GM12878 (cell line): ENCODE results near the gene HSFX4. TPM values are rescaled to one million over a fixed set of nuclear protein-coding genes. Genes with fewer than 3 reads are reported as not detected.

Source experiments
- ATF3 ChIP-seq: IDR thresholded peaks from 2 replicates; pipeline ENCODE4 v1.6.1; 2011; ENCODE audit warnings: low read depth, mild to moderate bottlenecking, low read length, moderate library complexity, borderline replicate concordance; ENCODE audit errors: extremely low read depth
- BCL3 ChIP-seq: IDR thresholded peaks from 2 replicates; pipeline ENCODE4 v1.6.1; 2011; ENCODE audit warnings: borderline replicate concordance, low read depth, mild to moderate bottlenecking, moderate library complexity, low read length; ENCODE audit not compliant: insufficient read depth, poor library complexity, severe bottlenecking
- CEBPB ChIP-seq, 2 experiments: fragments of 150-350 bp in 1 of 2; IDR thresholded peaks; 2 replicates each; pipeline ENCODE4 v1.6.1; 2012 to 2014; ENCODE audit warnings: low read depth in 2 of 2, low read length in 2 of 2, borderline replicate concordance in 1 of 2, inconsistent platforms in 1 of 2
- CHD2 ChIP-seq: IDR thresholded peaks from 2 replicates; pipeline ENCODE4 v1.6.1; 2011; ENCODE audit warnings: low read depth, low read length, improper control_type of control experiment, borderline replicate concordance
- EGR1 ChIP-seq, 2 experiments: IDR thresholded peaks; 1 replicate in 1 of 2; 2 replicates in 1 of 2; pipeline ENCODE4 v1.6.1; 2011 to 2012; ENCODE audit warnings: low read depth in 2 of 2, low read length in 2 of 2, borderline replicate concordance in 1 of 2, mild to moderate bottlenecking in 1 of 2, moderate library complexity in 1 of 2
- FOS ChIP-seq: IDR thresholded peaks from 3 replicates; pipeline ENCODE4 v1.6.1; 2011; ENCODE audit warnings: borderline replicate concordance; ENCODE audit not compliant: insufficient read length; ENCODE audit errors: extremely low read depth
- MTA3 ChIP-seq: IDR thresholded peaks from 2 replicates; pipeline ENCODE4 v1.6.1; 2012; ENCODE audit warnings: low read length, inconsistent platforms, borderline replicate concordance
- NFYA ChIP-seq: IDR thresholded peaks from 2 replicates; pipeline ENCODE4 v1.6.1; 2011; ENCODE audit warnings: low read depth, mild to moderate bottlenecking, low read length, improper control_type of control experiment, borderline replicate concordance
- PAX5 ChIP-seq: IDR thresholded peaks from 2 replicates; pipeline ENCODE4 v1.6.1; 2011; ENCODE audit warnings: low read depth, low read length, borderline replicate concordance
- POU2F2 ChIP-seq: IDR thresholded peaks from 3 replicates; pipeline ENCODE4 v1.6.1; 2011; ENCODE audit warnings: low read depth, mild to moderate bottlenecking, low read length, borderline replicate concordance
- RUNX3 ChIP-seq: IDR thresholded peaks from 2 replicates; pipeline ENCODE4 v1.6.1; 2012; ENCODE audit warnings: low read length, inconsistent platforms
- SMC3 ChIP-seq: IDR thresholded peaks from 2 replicates; pipeline ENCODE4 v1.6.1; 2011; ENCODE audit warnings: low read length, improper control_type of control experiment, borderline replicate concordance
- SRF ChIP-seq, 2 experiments: IDR thresholded peaks; 2 replicates each; pipeline ENCODE4 v1.6.1; 2011; ENCODE audit warnings: low read depth in 2 of 2, low read length in 2 of 2, mild to moderate bottlenecking in 1 of 2, moderate library complexity in 1 of 2
- TARDBP ChIP-seq: IDR thresholded peaks from 2 replicates; pipeline ENCODE4 v1.6.1; 2016; ENCODE audit warnings: borderline replicate concordance
- TCF7 ChIP-seq: IDR thresholded peaks from 2 replicates; pipeline ENCODE4 v1.6.1; 2014; ENCODE audit warnings: antibody characterized with exemption, borderline replicate concordance
- ZBED1 ChIP-seq: IDR thresholded peaks from 2 replicates; pipeline ENCODE4 v1.6.1; 2016; ENCODE audit warnings: borderline replicate concordance
- ZBTB40 ChIP-seq: fragments of 450-650 bp; IDR thresholded peaks from 2 replicates; pipeline ENCODE4 v1.6.1; 2016; ENCODE audit warnings: mild to moderate bottlenecking, moderate library complexity, borderline replicate concordance
- ZNF217 ChIP-seq: fragments of 450-650 bp; IDR thresholded peaks from 2 replicates; pipeline ENCODE4 v1.6.1; 2017; ENCODE audit warnings: antibody characterized with exemption, mild to moderate bottlenecking
- ZNF592 ChIP-seq: fragments of 450-650 bp; IDR thresholded peaks from 2 replicates; pipeline ENCODE4 v1.6.1; 2017; ENCODE audit warnings: mild to moderate bottlenecking, moderate library complexity
- ZNF622 ChIP-seq: fragments of 450-650 bp; IDR thresholded peaks from 2 replicates; pipeline ENCODE4 v1.6.1; 2017; ENCODE audit warnings: mild to moderate bottlenecking, inconsistent platforms
- ZSCAN29 ChIP-seq: fragments of 450-650 bp; IDR thresholded peaks from 2 replicates; pipeline ENCODE4 v1.6.1; 2017; ENCODE audit warnings: mild to moderate bottlenecking, moderate library complexity
- polyA plus RNA-seq, 11 experiments: library from polyadenylated mRNA; depleted of rRNA in 4 of 11; unstranded in 6 of 11; stranded (reverse) in 5 of 11; fragments of >200 nt; fragmentation: Nextera tagmentation in 4 of 11; fragmentation: Illumina TruSeq in 1 of 11; extraction: Ambion mirVana in 4 of 11; extraction: Trizol in 1 of 11; gene quantifications; 1 replicate in 1 of 11; 2 replicates in 10 of 11; pipeline versions ENCODE4 v1.2.1 to v1.2.3, GENCODE V29; 2011 to 2016; ENCODE audit warnings: inconsistent platforms in 2 of 11, missing spikeins in 2 of 11, low read depth in 1 of 11
- total RNA-seq, 4 experiments: library from RNA; depleted of rRNA in 3 of 4; stranded (reverse); fragments of >200 nt in 3 of 4; fragmentation: Illumina TruSeq in 1 of 4; extraction: Trizol in 1 of 4; gene quantifications; 2 replicates each; pipeline versions ENCODE4 v1.2.1 to v1.2.3, GENCODE V29; 2013 to 2021

Gene HSFX4
- total and polyA plus RNA-seq, 10 of the 15 experiments (the other 5 are each of a cell fraction or from before 2014, with no cell fraction given) = 0.11 to 0.24 (median 0.21) TPM; not detected in 6

GRCh38 chrX:149938427-149938880 is 9.1 kb downstream of the HSFX4 start, which contains the start of gene EOLA2 (continued):
- TF ChIP-seq ZBTB40 = peak; percentile 66; the same call in 1 of the 2 replicates
- TF ChIP-seq ATF3 = no peak
- TF ChIP-seq ZNF592 = no peak
- TF ChIP-seq POU2F2 = peak; percentile 55; the same call in 1 of the 3 replicates
- TF ChIP-seq PAX5 = peak; percentile 45; the same call in 1 of the 2 replicates
- no peak for TF ChIP-seq SRF (IDR thresholded peaks at IDR 0.05; ENCODE audit: low read depth in 2 of 2, low read length in 2 of 2)
- no peak for TF ChIP-seq MTA3
- TF ChIP-seq BCL3 = no peak
- TF ChIP-seq ZNF217 = no peak
- no peak for TF ChIP-seq NFYA
- no peak for TF ChIP-seq ZBED1
- TF ChIP-seq TCF7 = no peak
- TF ChIP-seq RUNX3 = peak; percentile 40; the same call in 1 of the 2 replicates
- TF ChIP-seq TARDBP = no peak
- no peak for TF ChIP-seq FOS
- no peak; the same call in 1 of the 2 replicates for TF ChIP-seq SMC3
- no peak for TF ChIP-seq ZSCAN29
- TF ChIP-seq EGR1 (IDR thresholded peaks at IDR 0.05; ENCODE audit: borderline replicate concordance in 1 of 2, low read depth in 2 of 2, low read length in 2 of 2) = peak; percentile 34 to 99; a peak in 2 of 3 replicates
- TF ChIP-seq CEBPB (IDR thresholded peaks at IDR 0.05; ENCODE audit: borderline replicate concordance in 1 of 2, low read depth in 2 of 2, low read length in 2 of 2) = no peak
- TF ChIP-seq CHD2 = 0 out of 2 replicates have a peak, but pooled peaks have one; percentile 20
- no peak for TF ChIP-seq ZNF622
